NCI-H187 (cell line): ENCODE data around the gene PPP1R37.

Experiments used
- DNase-seq, 2 experiments: peaks; one replicate each; lab custom pipeline; 2025; lab: John Stamatoyannopoulos, UW

The PPP1R37 gene

GRCh38 chr19:45170146-45171106 is 77.4 kb downstream of the PPP1R37 start:
- DNase-seq: no peak

GRCh38 chr19:45171211-45171623 is 78.2 kb downstream of the PPP1R37 start:
- DNase-seq: no peak

- no peak for DNase-seq
Observed at GRCh38 chr19:45172173-45172572, 79.2 kb downstream of the PPP1R37 start.

GRCh38 chr19:45172611-45173208 is 79.7 kb downstream of the PPP1R37 start:
- no peak for DNase-seq

GRCh38 chr19:45173816-45174215 is 80.8 kb downstream of the PPP1R37 start:
- DNase-seq: no peak

GRCh38 chr19:45175515-45176345 is 82.8 kb downstream of the PPP1R37 start:
- no peak for DNase-seq

- no peak for DNase-seq
Observed at GRCh38 chr19:45177817-45178261, 84.9 kb downstream of the PPP1R37 start, which contains the start of gene TRAPPC6A. TSS of gene TRAPPC6A (minus strand) at chr19:45178237. CDS start at chr19:45178218, 19 bp downstream.

GRCh38 chr19:45178262-45179071 is 85.5 kb downstream of the PPP1R37 start, which contains the start of gene BLOC1S3:
TSS of gene BLOC1S3 (plus strand) at chr19:45178784. CDS start at chr19:45179297, 513 bp downstream.
- peak; percentile 99 to 100 for DNase-seq

GRCh38 chr19:45179072-45179891 is 86.3 kb downstream of the PPP1R37 start:
- no peak for DNase-seq

GRCh38 chr19:45179892-45180370 is 87.0 kb downstream of the PPP1R37 start:
- no peak for DNase-seq

- DNase-seq: no peak
Observed at GRCh38 chr19:45180936-45181335, 88.0 kb downstream of the PPP1R37 start.

- no peak for DNase-seq
Observed at GRCh38 chr19:45182758-45183157, 89.8 kb downstream of the PPP1R37 start.

GRCh38 chr19:45184115-45184514 is 91.1 kb downstream of the PPP1R37 start:
- DNase-seq: no peak

- no peak for DNase-seq
Observed at GRCh38 chr19:45186509-45187334, 93.7 kb downstream of the PPP1R37 start.

GRCh38 chr19:45187421-45188100 is 94.6 kb downstream of the PPP1R37 start:
- peak in 1 of 2 experiments; percentile 16 for DNase-seq

GRCh38 chr19:45189971-45190370 is 97.0 kb downstream of the PPP1R37 start:
- DNase-seq: no peak

GRCh38 chr19:45191375-45191774 is 98.4 kb downstream of the PPP1R37 start:
- DNase-seq: no peak

GRCh38 chr19:45195764-45196163 is 102.8 kb downstream of the PPP1R37 start:
- DNase-seq: no peak
